ENCODE data around the gene WNT5B. TPM values are rescaled to one million over a fixed set of nuclear protein-coding genes. Genes with fewer than 3 reads are reported as not detected.

The WNT5B gene
- total and polyA plus RNA-seq, 2 of the 8 experiments (the other 6 are each of a cell fraction or from before 2014, with no cell fraction given) = 0.91 to 1.2 TPM

- Histone ChIP-seq H3K9me3 (ENCODE audit: insufficient read depth in 2 of 2, low read depth in 1 of 2, low read length in 1 of 2) (no peaks in the 10 kb centered on the region), H2BK120ac (replicated peaks; ENCODE audit: low read depth, low read length) (no peak overlapping the region), H2BK20ac (ENCODE audit: low read length) (no peak overlapping the region), H2BK5ac (ENCODE audit: low read depth, low read length) (no peak overlapping the region), H3K56ac (replicated peaks; ENCODE audit: insufficient read length, low read depth, low read length) (no peak overlapping the region), H3K23me2 (ENCODE audit: low read depth, low read length) (no peaks in the 10 kb centered on the region), H2BK12ac (ENCODE audit: low read depth, low read length) (no peak overlapping the region), H3K4ac (replicated peaks; ENCODE audit: insufficient read length, low read depth, low read length) (no peak overlapping the region), H3K36me3 (ENCODE audit: control insufficient read depth in 2 of 4, insufficient read depth in 4 of 4, low read length in 3 of 4) (no peaks in the 10 kb centered on the region), H2AK5ac (ENCODE audit: low read depth, low read length) (no peak overlapping the region), H4K91ac (replicated peaks; ENCODE audit: insufficient read length, low read length) (no peak overlapping the region), H3K23ac (ENCODE audit: insufficient read length) (no peak overlapping the region), H4K8ac (ENCODE audit: extremely low read depth, insufficient read depth, low read length) (no peak overlapping the region), H4K20me1 (replicated peaks in 1 of 2; ENCODE audit: control insufficient read depth in 1 of 2, insufficient read depth in 2 of 2, low read length in 2 of 2) (no peaks in the 10 kb centered on the region), H4K5ac (ENCODE audit: insufficient read length, low read depth, low read length) (no peak overlapping the region), H3K14ac (ENCODE audit: insufficient read length) (no peak overlapping the region), H3K9ac (replicated peaks in 1 of 4; ENCODE audit: extremely low read depth in 1 of 4, low read depth in 3 of 4, low read length in 3 of 4) (no peak overlapping the region), H3K79me2 (ENCODE audit: control insufficient read depth in 1 of 2, insufficient read depth in 2 of 2, low read length in 2 of 2) (no peaks in the 10 kb centered on the region), H2AFZ (ENCODE audit: low read length) (no peak overlapping the region), H3K4me3 (ENCODE audit: extremely low read depth in 1 of 4, insufficient read depth in 2 of 4, low read depth in 3 of 4, low read length in 4 of 4) (no peak overlapping the region), H3K18ac (ENCODE audit: extremely low read depth, low read length) (no peak overlapping the region), H3K4me1 (replicated peaks in 1 of 4; ENCODE audit: control insufficient read depth in 3 of 4, insufficient read depth in 4 of 4, low read length in 3 of 4) (no peaks in the 10 kb centered on the region; a peak in 1 of 7 replicates), H3K4me2 (ENCODE audit: insufficient read depth in 1 of 2, low read depth in 2 of 2, low read length in 2 of 2) (no peak overlapping the region), H3K27ac (ENCODE audit: low read depth, low read length) (no peak overlapping the region), H3K79me1 (ENCODE audit: low read depth, low read length) (no peaks in the 10 kb centered on the region), H2BK15ac (ENCODE audit: low read length) (no peak overlapping the region), H3K27me3 (replicated peaks in 1 of 4; ENCODE audit: control insufficient read depth in 3 of 4, extremely low read depth in 1 of 4, insufficient read depth in 3 of 4, low read length in 3 of 4) (peaks cover 0 to 9% (median 2%) of the 10 kb centered on the region in 4 experiments; a peak in 3 of 7 replicates)
- no peak for DNase-seq (ENCODE audit: low read depth in 1 of 2, low spot score in 2 of 2)
- FAIRE-seq = no peak
- 91% methylated on average over 4 of the region's 4 CpGs; no CpG with 5 or more reads in 1 of the 2 experiments for WGBS, 2 experiments (ENCODE audit: extremely low coverage in 1 of 2, insufficient coverage in 1 of 2, insufficient read length in 1 of 2, insufficient replicate concordance in 2 of 2, low coverage in 1 of 2, low lambda C conversion rate in 2 of 2, missing lambda C conversion rate in 1 of 2)
- TF ChIP-seq PHF8 (conservative IDR thresholded peaks at IDR 0.05; ENCODE audit: low read depth, low read length) (no peak), RBBP5 (IDR thresholded peaks at IDR 0.05; ENCODE audit: borderline replicate concordance, low read depth, low read length) (no peak), TBP (IDR thresholded peaks at IDR 0.05; ENCODE audit: low read depth, low read length) (no peak), SP1 (IDR thresholded peaks at IDR 0.05; ENCODE audit: low read depth, low read length) (no peak), NRF1 (IDR thresholded peaks at IDR 0.05; ENCODE audit: low read depth, low read length) (no peak), SIN3A (conservative IDR thresholded peaks at IDR 0.05 in 1 of 2, IDR thresholded peaks at IDR 0.05 in 1 of 2; ENCODE audit: low read depth in 1 of 2, low read length in 2 of 2) (no peak), SP2 (IDR thresholded peaks at IDR 0.05; ENCODE audit: low read length) (no peak), EGR1 (IDR thresholded peaks at IDR 0.05; ENCODE audit: borderline replicate concordance, low read depth, low read length) (no peak), SIX5 (IDR thresholded peaks at IDR 0.05; ENCODE audit: low read depth, low read length) (no peak), TAF1 (IDR thresholded peaks at IDR 0.05; ENCODE audit: low read depth, low read length) (no peak)
- POLR2A ChIA-PET (ENCODE audit: partially characterized antibody) = no interaction called here
- CTCF ChIA-PET (ENCODE audit: partially characterized antibody) = interaction anchor here (0.6 to 1.1 kb wide), 3 partner anchors 10 to 16 kb away, joined by 3 read pairs; partner anchors contain the start of gene WNT5B
Observed at GRCh38 chr12:1619159-1619558, 9.9 kb upstream of the WNT5B start.

Data from H1 (cell line).